HG02571 (cell line): ENCODE measurements around the gene FOLR1.
"Not testable (repeated sequence)": the region's sequence is repeated elsewhere in the genome, so short reads cannot be mapped to it uniquely, and the experiment has no call there.

Experiments used
- ATAC-seq: cut with Tn5 transposase; IDR thresholded peaks from one replicate; pipeline ENCODE4 v1.9.1; 2021; ENCODE audit warnings: mild to moderate bottlenecking, moderate library complexity; ENCODE audit not compliant: unreplicated experiment

The FOLR1 gene

DNA sequence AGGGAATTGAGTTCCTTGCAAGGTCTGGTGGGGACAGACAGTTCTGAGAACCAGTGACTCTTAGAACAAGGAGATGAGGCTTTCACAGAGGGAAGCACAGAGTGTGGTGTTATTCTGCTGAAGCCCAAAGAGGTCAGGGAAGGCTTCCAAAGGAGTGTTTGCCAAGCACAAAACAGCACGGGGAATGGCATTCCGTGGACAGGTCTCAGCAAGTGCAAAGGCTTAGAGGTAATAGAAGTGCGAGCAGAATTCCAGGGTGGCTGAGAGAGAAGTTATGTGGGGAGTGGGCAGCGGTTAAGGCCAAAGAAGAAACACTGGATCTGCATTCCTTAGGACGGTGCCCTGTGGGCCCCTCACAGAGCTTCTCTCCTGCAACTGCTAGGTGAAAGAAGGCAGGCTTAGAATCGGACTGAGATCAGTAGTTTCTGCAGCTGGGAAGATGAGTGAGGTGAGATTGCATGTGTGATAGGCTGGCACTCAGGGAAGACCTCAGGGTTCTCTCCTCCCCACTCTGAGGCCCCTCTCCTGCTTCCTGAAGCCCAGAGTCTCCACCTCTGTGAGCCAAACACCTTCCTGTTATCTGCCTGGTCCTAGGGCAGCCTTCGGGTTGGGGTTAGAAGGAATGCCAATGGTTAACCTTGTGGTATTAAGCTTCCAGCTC, 10.9 kb upstream of the FOLR1 start:
- not testable (repeated sequence) for ATAC-seq

DNA sequence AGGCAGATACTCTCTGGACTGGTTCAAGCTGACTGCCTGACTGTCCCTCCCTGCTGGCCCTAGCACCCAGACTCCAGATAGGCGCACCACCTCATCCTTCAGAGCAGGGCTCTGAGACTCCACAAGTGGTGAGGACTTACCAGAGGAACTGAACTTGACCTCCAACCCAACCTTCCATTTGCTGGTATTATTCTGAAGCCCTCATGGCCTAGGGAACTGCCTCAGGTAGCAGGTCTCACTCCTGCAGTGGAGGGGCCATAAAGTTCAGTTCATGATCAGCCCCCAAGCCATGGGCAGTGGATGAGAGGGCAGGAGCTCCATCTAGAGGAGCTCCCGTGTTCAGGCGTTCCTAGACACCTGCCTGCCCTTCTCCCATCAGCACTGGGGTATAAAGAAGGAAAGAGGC, 10.4 kb upstream of the FOLR1 start:
- ATAC-seq = not testable (repeated sequence)

GRCh38 chr11:72188267-72188666, 3.7 kb upstream of the FOLR1 start:
- no peak for ATAC-seq

- ATAC-seq = no peak
These were observed 2.3 kb upstream of the FOLR1 start for GRCh38 chr11:72189455-72190250.

DNA sequence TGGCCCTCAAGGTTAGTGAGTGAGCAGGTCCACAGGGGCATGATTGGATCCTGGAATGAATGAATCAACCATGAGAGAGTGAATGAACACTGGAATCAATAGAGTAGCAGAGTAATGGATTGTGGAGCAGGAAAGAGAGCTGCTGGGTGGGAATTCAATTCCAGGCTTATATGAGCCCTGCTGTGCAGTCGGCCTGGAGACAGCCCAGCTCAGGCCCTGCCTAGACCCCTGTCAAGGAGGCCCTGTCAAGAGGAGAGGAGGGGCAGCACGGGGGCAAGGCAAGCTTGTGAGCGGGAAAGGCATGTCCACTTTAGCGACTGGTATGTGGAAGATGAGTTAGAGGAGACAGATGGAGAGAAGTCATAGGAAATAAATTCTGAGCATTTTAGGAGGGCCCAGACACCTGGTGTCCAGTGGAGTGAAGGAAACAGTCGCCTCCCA, 1.3 kb upstream of the FOLR1 start:
- ATAC-seq = no peak

DNA sequence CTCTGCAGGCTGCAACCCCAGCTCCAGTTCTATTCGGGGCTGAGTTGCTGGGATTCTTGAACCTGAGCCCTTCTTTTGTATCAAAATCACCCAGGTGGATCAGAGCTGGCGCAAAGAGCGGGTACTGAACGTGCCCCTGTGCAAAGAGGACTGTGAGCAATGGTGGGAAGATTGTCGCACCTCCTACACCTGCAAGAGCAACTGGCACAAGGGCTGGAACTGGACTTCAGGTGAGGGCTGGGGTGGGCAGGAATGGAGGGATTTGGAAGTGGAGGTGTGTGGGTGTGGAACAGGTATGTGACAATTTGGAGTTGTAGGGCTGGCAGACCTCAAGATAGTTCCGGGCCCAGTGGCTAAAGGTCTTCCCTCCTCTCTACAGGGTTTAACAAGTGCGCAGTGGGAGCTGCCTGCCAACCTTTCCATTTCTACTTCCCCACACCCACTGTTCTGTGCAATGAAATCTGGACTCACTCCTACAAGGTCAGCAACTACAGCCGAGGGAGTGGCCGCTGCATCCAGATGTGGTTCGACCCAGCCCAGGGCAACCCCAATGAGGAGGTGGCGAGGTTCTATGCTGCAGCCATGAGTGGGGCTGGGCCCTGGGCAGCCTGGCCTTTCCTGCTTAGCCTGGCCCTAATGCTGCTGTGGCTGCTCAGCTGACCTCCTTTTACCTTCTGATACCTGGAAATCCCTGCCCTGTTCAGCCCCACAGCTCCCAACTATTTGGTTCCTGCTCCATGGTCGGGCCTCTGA, 3.8 kb downstream of the FOLR1 start:
- no peak for ATAC-seq

- ATAC-seq = not testable (repeated sequence)
These were observed 9.5 kb downstream of the FOLR1 start for GRCh38 chr11:72201445-72201844.

DNA sequence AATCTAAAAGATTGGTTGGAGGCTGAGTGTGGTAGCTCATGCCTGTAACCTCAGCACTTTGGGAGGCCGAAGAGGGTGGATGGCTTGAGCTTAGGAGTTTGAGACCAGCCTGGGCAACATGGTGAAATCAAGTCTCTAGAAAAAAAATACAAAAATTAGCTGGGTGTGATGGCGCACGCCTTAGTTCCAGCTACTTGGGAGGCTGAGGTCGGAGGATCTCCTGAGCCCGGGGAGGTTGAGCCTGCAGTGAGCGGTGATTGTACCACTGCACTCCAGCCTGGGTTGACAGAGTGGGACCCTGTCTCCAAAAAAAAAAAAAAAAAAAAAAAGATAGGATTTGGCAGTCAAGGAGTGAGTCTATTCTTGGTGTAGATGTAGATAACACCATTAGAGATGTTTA, 10.6 kb downstream of the FOLR1 start:
- no peak for ATAC-seq

DNA sequence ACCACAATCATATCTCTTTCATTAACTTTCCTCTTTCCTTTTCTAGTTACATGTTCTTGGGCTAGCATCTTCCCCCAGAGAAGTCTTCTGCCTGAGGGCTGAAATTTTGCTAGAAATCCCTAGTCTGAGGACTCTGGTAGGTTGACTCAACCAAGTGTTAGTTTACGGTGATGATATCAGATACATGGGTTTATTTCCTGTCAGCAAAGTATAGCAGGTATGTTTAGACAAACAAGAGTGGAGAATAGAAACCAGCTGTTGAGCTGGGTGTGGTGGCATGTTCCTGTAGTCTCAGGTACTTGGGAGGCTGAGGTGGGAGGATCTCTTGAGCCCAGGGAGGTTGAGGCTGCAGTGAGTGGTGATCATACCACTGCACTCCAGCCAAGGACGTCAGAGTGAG, 11.2 kb downstream of the FOLR1 start:
- ATAC-seq = no peak

DNA sequence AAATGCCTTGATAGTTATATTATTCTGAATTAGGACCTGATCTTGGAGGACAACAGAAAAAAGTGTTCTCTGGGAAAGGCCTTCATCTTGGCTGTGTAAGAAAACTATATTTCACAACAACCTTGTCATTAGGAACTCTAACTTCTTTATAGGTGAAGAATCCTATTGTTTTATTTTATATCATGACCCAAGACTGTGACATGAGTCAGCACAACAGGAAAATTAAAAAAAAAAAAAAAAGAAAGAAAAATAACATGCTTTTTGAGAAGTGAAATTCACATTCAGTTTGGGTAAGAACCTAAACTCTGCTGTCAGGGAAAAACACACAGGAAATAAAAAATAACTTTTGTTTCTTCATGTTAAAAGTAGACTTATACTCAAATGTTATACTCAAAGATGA, 12.9 kb downstream of the FOLR1 start:
- ATAC-seq = no peak

DNA sequence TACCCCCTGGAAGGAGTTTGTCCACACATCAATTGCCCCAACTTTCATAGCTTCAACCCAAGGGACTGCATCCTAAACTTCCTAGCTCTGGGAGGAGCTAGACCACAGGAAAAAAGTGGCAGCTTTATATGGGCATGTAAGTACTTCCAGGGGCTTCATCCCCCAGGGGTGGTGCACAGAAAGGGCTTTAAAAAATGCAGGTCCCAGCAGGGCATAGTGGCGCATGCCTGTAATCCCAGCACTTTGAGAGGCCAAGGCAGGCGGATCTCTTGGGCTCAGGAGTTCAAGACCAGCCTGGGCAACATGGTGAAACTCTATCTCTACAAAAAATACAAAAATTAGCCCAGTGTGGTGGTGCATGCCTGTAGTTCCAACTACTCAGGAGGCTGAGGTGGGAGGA, 14.9 kb downstream of the FOLR1 start:
- not testable (repeated sequence) for ATAC-seq

DNA sequence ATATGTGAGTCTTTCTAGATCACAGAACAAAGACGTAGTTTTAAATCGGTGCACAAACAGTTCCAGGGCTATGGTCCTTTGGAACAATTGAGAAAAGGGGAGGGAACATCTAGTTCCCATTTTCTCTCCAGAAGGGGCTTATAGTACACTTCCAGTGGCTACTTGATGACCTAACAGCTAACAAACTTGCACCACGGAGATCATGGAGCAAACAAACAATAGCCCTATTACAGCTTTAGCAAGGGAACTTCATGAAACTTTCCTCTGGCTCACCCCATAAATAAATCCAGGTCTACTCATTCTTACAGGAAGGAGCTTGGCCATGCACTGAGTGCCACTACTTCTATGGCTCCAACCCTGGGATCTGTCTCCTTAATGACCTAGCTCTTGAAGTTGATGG, 16.3 kb downstream of the FOLR1 start:
- no peak for ATAC-seq

DNA sequence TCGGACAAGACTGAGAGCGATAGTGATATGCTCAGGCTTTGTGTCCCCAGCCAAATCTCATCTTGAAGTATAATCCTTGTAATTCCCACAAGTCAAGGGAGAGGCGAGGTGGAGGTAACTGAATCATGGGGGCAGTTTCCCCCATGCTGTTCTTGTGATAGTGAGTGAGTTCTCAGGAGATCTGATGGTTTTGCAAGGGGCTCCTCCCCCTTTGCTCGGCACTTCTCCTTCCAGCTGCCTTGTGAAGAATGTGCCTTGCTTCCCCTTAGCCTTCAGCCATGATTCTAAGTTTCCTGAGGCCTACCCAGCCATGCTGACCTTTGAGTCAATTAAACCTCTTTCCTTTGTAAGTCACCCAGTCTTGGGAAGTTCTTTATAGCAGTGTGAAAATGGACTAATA, 17.2 kb downstream of the FOLR1 start:
- no peak for ATAC-seq

DNA sequence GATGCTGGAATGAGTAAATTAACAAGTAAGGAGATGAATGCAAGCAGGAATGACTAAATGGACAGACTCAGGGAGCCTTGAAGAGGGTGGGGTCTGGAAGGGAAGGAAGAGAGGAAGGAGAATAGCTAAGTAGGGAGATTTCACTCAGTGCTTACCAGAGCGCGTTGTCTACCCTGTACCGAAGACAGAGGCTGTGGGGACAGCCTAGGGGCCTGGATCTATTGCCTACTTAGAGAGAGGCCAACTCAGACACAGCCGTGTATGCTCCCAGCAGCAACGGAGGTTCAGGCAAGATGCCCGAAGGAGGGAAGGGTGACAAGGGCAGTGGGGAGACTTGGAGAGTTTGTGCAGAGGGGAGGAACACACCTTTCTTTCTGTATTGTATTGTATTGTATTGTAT, 24.7 kb downstream of the FOLR1 start, which contains the start of gene FOLR2:
Gene FOLR2, plus strand, starts transcription at position 157 of the 400 bp plus-strand sequence. CDS start 1,791 bp downstream, outside the sequence.
- no peak for ATAC-seq

GRCh38 chr11:72217841-72218240, 25.9 kb downstream of the FOLR1 start:
- no peak for ATAC-seq

DNA sequence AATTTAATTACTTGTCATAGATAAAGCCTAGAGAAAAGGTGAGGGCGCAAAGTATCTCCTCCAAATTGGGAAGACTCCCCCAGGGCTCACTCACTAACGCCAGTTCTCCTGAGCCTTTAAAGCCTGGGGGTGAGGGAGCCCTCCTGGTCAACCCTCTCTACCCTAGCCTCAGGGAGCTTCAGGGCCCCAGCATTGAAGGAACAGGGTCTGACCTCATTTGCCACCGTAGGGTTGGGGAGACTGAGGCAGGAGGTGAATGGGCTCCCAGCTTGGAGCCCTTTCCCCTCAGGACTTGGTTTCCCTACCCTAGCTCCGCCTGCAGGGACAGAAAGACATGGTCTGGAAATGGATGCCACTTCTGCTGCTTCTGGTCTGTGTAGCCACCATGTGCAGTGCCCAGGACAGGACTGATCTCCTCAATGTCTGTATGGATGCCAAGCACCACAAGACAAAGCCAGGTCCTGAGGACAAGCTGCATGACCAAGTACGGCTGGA, 26.4 kb downstream of the FOLR1 start:
- no peak for ATAC-seq

DNA sequence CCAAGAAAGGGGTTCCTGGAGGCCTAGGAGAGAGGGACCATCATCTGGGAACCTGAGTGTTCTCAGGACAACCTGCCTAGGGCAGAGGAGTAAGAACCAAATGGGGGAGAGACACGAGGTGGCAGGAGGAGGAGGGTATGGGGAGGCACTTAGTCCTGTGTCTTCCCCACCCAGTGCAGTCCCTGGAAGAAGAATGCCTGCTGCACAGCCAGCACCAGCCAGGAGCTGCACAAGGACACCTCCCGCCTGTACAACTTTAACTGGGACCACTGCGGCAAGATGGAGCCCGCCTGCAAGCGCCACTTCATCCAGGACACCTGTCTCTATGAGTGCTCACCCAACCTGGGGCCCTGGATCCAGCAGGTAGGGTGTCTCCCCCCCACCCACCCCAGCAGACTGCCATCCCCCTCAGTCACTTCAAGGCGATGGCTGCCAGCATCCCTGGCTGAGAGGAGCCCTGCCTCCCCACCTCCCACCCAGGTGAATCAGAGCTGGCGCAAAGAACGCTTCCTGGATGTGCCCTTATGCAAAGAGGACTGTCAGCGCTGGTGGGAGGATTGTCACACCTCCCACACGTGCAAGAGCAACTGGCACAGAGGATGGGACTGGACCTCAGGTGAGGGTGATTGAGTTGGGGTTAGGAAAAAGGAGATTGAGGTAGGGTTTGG, 28.9 kb downstream of the FOLR1 start:
- no peak for ATAC-seq

DNA sequence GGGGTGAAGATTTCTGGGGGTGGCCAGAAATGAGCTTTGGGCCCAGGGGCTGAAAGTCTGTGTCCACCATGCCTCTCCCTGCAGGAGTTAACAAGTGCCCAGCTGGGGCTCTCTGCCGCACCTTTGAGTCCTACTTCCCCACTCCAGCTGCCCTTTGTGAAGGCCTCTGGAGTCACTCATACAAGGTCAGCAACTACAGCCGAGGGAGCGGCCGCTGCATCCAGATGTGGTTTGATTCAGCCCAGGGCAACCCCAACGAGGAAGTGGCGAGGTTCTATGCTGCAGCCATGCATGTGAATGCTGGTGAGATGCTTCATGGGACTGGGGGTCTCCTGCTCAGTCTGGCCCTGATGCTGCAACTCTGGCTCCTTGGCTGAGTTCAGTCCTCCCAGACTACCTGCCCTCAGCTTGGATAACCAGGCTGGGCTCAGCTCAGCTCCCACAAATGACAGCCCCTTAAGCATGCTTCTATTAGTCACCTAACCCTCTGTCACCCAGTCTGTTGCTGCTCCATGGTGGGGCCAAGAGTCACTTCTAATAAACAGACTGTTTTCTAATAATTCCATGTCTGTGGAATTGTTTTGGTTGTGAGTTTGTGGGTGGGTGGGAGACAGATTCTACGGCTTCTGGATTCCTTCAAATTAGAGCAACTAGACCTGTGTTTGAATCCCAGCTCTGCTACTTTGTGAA, 29.6 kb downstream of the FOLR1 start:
- no peak for ATAC-seq

DNA sequence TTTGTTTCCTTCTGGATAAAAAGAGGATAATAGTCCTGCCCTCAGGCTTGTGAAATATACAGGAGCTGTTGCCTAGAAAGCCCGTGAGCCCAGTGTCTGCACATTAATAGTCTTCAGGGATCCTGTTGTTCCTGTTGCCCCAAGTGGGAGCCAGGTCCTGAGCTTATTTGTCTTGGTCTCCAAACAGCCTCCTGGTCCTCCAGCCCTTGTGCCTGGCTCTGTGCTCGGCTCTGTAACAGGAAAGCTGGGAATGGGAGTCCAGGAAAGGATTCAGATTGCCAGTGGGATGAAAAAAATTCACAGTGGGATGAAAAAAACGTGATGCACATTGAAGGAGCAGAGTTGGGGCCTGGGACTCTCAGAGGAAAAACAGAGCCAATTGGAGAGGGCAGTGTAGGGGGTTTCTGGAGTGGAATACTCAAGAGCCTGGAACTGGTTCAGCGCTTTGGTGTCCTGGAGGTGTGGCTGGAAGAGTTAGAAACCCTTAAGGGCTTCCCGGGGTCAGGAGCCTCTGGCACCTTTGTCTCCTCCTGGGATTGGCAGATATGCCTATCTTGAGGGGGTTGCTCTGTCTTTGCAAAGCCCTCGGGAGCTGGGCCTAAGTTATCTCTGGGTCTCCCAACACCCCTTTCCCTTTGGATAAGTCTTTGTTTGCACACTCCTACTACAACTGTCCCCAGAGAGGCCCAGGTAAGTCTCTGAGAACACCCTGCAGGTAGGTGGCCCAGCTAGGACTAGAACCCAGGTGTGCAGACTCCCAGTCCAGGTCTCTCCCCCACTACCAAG, 30.4 kb downstream of the FOLR1 start:
- no peak for ATAC-seq
